Hepatic stellate cell (primary cell): ENCODE data around the gene STRADB.
"Not testable (repeated sequence)": the region's sequence is repeated elsewhere in the genome, so short reads cannot be mapped to it uniquely, and the experiment has no call there.

Experiments
- DNase-seq: peaks from one replicate; pipeline ENCODE4 v3.0.0; 2011; ENCODE audit warnings: low spot score

The STRADB gene

GRCh38 chr2:201451292-201452057 lies at the start of gene STRADB, which contains the start of gene TRAK2:
Gene STRADB (plus strand): TSS chr2:201451740. CDS start chr2:201454841, 3,101 bp downstream.
Gene TRAK2 (minus strand): TSS chr2:201451458. CDS start chr2:201420507, 30,951 bp downstream.
- peak; percentile 94 for DNase-seq

- no peak for DNase-seq
Observed at GRCh38 chr2:201401815-201402214, 49.7 kb upstream of the STRADB start.

GRCh38 chr2:201402651-201403562 lies 48.6 kb upstream of the STRADB start:
- DNase-seq, result no peak

GRCh38 chr2:201403880-201404279 lies 47.7 kb upstream of the STRADB start:
- no peak for DNase-seq

GRCh38 chr2:201404699-201405280 lies 46.8 kb upstream of the STRADB start:
- DNase-seq, result no peak

- DNase-seq, result peak; percentile 11
Observed at GRCh38 chr2:201406077-201406662, 45.4 kb upstream of the STRADB start.

- DNase-seq, result no peak
Observed at GRCh38 chr2:201407265-201407664, 44.3 kb upstream of the STRADB start.

GRCh38 chr2:201408931-201409330 lies 42.6 kb upstream of the STRADB start:
- no peak for DNase-seq

GRCh38 chr2:201411421-201411820 lies 40.1 kb upstream of the STRADB start:
- DNase-seq, result no peak

GRCh38 chr2:201413143-201413542 lies 38.4 kb upstream of the STRADB start:
- no peak for DNase-seq

GRCh38 chr2:201413552-201413951 lies 38.0 kb upstream of the STRADB start:
- no peak for DNase-seq

- no peak for DNase-seq
Observed at GRCh38 chr2:201414099-201415023, 37.2 kb upstream of the STRADB start.

GRCh38 chr2:201415149-201415548 lies 36.4 kb upstream of the STRADB start:
- DNase-seq, result no peak

- DNase-seq, result no peak
Observed at GRCh38 chr2:201419057-201419635, 32.4 kb upstream of the STRADB start.

GRCh38 chr2:201419986-201420385 lies 31.6 kb upstream of the STRADB start:
- DNase-seq, result no peak

GRCh38 chr2:201420442-201421113 lies 31.0 kb upstream of the STRADB start:
- peak; percentile 46 for DNase-seq

GRCh38 chr2:201425952-201426351 lies 25.6 kb upstream of the STRADB start:
- DNase-seq, result no peak

GRCh38 chr2:201428366-201428765 lies 23.2 kb upstream of the STRADB start:
- DNase-seq, result not testable (repeated sequence)

- DNase-seq, result not testable (repeated sequence)
Observed at GRCh38 chr2:201429835-201430234, 21.7 kb upstream of the STRADB start.

GRCh38 chr2:201430322-201430721 lies 21.2 kb upstream of the STRADB start:
- DNase-seq, result not testable (repeated sequence)
